Spinal cord (tissue), 10 donors: ENCODE measurements around the gene ADCK2. TPM values are rescaled to one million over a fixed set of nuclear protein-coding genes. Genes with fewer than 3 reads are reported as not detected.
"Not testable (repeated sequence)": the region's sequence is repeated elsewhere in the genome, so short reads cannot be mapped to it uniquely, and the experiment has no call there.

ENCODE experiments used
- DNase-seq, 6 donors: peaks; one replicate each; pipeline versions ENCODE4 v3.0.0 to v3.0.0-alpha.2; 2013 to 2015; ENCODE audit warnings: low spot score in 6 of 6, low read depth in 4 of 6
- H3K27ac ChIP-seq: one replicate; pipeline ENCODE4 v1.5.1; 2013; ENCODE audit warnings: low read depth, low read length, control low read depth
- H3K27me3 ChIP-seq: one replicate; pipeline ENCODE4 v1.6.1; 2013; ENCODE audit warnings: low read length; ENCODE audit not compliant: control insufficient read depth, insufficient read depth
- H3K36me3 ChIP-seq: one replicate; pipeline ENCODE4 v1.6.1; 2013; ENCODE audit warnings: low read length; ENCODE audit not compliant: control insufficient read depth, insufficient read depth
- H3K4me1 ChIP-seq: one replicate; pipeline ENCODE4 v1.6.1; 2013; ENCODE audit warnings: low read length; ENCODE audit not compliant: control insufficient read depth, insufficient read depth
- H3K4me3 ChIP-seq: one replicate; pipeline ENCODE4 v1.5.1; 2013; ENCODE audit warnings: low read depth, low read length, control low read depth
- H3K9me3 ChIP-seq: one replicate; pipeline ENCODE4 v1.6.1; 2013; ENCODE audit warnings: low read length; ENCODE audit not compliant: control insufficient read depth, insufficient read depth
- WGBS: methylation state at CpG from one replicate; pipeline ENCODE4 v1.1.5; 2013; ENCODE audit warnings: missing lambda C conversion rate; ENCODE audit not compliant: insufficient coverage; 5-methylcytosine and 5-hydroxymethylcytosine counted together
- polyA plus RNA-seq, 2 donors: library from polyadenylated mRNA; unstranded; fragments of 120-200 nt; gene quantifications; one replicate each; pipeline ENCODE4 v1.2.1, GENCODE V29; 2013; ENCODE audit not compliant: insufficient read length in 2 of 2
- total RNA-seq, 2 donors: library from RNA; depleted of rRNA in 1 of 2; stranded (reverse); fragments of 120-200 nt in 1 of 2; fragments of >200 nt in 1 of 2; gene quantifications; one replicate each; pipeline versions ENCODE4 v1.2.3 to v1.2.4, GENCODE V29; 2013 to 2014
- donor health status: healthy.

Gene ADCK2
- total and polyA plus RNA-seq, 4 donors, result 23.5 to 40.6 (median 33.8) TPM

DNA sequence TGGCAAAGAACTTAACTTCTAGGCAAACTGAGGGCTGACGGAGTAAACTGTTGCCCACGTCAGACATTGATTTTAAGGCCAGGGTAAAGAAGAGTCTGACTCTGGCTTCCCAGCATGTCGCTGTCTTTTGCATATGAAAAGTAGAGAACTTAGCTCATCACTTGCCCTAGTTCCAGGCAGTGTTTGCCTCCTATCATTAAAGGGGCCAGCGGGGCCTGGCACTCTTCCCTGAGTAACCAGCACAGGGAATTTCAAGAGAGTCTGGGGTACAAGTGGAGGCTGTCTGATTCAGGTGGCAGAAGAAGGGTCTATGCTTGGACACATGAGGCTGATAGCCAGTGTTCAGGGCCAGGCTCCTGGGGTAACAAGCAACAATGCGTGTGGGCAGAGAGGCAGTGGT is 36.9 kb upstream of the ADCK2 start:
- peak in 3 of 6 donors; percentile 46 to 64 (median 48) for DNase-seq
- peak overlapping the region; percentile 78 for H3K27ac ChIP-seq
- no peak overlapping the region for H3K4me3 ChIP-seq
- WGBS, result 38% methylated on average over 4 of the region's 5 CpGs
- H3K4me1 ChIP-seq, result peaks cover 48% of the 10 kb centered on the region
- H3K9me3 ChIP-seq, result no peaks in the 10 kb centered on the region
- H3K36me3 ChIP-seq, result peaks cover 5% of the 10 kb centered on the region
- H3K27me3 ChIP-seq, result no peaks in the 10 kb centered on the region

- peak overlapping the region; percentile 61 for H3K27ac ChIP-seq
- H3K9me3 ChIP-seq, result no peaks in the 10 kb centered on the region
- no peaks in the 10 kb centered on the region for H3K27me3 ChIP-seq
- no peak for DNase-seq
- peaks cover 5% of the 10 kb centered on the region for H3K36me3 ChIP-seq
- 66% methylated on average over 3 of the region's 3 CpGs for WGBS
- peaks cover 58% of the 10 kb centered on the region for H3K4me1 ChIP-seq
- no peak overlapping the region for H3K4me3 ChIP-seq
Measured at GRCh38 chr7:140637400-140637799, 35.3 kb upstream of the ADCK2 start.

GRCh38 chr7:140638173-140638791 is 34.5 kb upstream of the ADCK2 start:
- peaks cover 58% of the 10 kb centered on the region for H3K4me1 ChIP-seq
- no peaks in the 10 kb centered on the region for H3K9me3 ChIP-seq
- peaks cover 5% of the 10 kb centered on the region for H3K36me3 ChIP-seq
- no peak for DNase-seq
- no peak overlapping the region for H3K4me3 ChIP-seq
- 54% methylated on average over 6 of the region's 6 CpGs for WGBS
- H3K27ac ChIP-seq, result peak overlapping the region; percentile 61
- no peaks in the 10 kb centered on the region for H3K27me3 ChIP-seq

DNA sequence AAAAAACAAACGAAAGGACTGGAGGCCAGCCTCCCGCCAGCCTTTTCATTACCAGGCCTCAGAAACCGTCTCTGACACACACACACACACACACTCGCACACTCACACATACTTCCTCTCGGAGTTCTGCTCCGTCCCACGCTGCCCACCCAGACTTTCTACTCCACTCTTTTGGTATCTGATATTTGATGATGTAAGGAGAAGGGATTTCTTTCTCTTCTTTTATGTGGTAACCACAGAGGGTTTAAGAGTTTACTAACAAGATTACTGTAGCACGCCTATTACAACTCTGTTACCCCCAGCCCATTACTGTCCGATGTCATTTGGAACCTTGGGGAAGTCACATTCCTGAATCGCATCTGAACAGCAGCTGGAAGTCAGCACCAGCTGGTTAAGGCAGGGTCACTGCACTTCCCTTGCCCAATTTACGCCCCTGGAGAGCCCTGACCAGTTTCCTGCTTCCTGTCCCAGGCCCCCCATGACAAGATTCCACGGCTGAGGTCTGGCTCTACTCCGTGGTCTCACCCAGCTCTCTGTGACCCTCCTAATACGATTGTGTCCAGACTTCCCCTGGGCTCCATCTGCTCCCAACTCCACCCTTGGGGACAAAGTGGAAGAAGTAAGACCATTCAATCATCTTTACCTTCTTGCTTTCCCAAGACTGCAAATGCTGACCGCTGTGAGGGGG is 33.2 kb upstream of the ADCK2 start:
- Histone ChIP-seq H3K27ac (peak overlapping the region; percentile 91), H3K27me3 (no peaks in the 10 kb centered on the region), H3K4me3 (peak overlapping the region; percentile 83), H3K9me3 (no peaks in the 10 kb centered on the region), H3K4me1 (peaks cover 63% of the 10 kb centered on the region), H3K36me3 (no peaks in the 10 kb centered on the region)
- WGBS, result 12% methylated on average over 11 of the region's 15 CpGs
- peak in 2 of 6 donors; percentile 38 to 56 for DNase-seq

GRCh38 chr7:140640060-140640637 is 32.6 kb upstream of the ADCK2 start:
- no peaks in the 10 kb centered on the region for H3K27me3 ChIP-seq
- peak overlapping the region; percentile 83 for H3K4me3 ChIP-seq
- peak in 2 of 6 donors; percentile 76 to 77 for DNase-seq
- under 1% methylated on average over 74 of the region's 74 CpGs for WGBS
- peaks cover 61% of the 10 kb centered on the region for H3K4me1 ChIP-seq
- H3K9me3 ChIP-seq, result no peaks in the 10 kb centered on the region
- H3K36me3 ChIP-seq, result no peaks in the 10 kb centered on the region
- peak overlapping the region; percentile 91 for H3K27ac ChIP-seq

GRCh38 chr7:140640727-140641523 is 31.8 kb upstream of the ADCK2 start, which contains the start of gene DENND2A:
TSS of gene DENND2A (minus strand) at chr7:140640813. CDS start at chr7:140602397, 38,416 bp downstream.
- DNase-seq, result peak in 4 of 6 donors; percentile 74 to 94 (median 86)
- H3K4me3 ChIP-seq, result peak within 1 kb of the TSS; percentile 83
- 2% methylated on average over 71 of the region's 78 CpGs for WGBS
- no peaks in the 10 kb centered on the region for H3K9me3 ChIP-seq
- peak within 1 kb of the TSS; percentile 93 for H3K27ac ChIP-seq
- no peaks in the 10 kb centered on the region for H3K27me3 ChIP-seq
- H3K36me3 ChIP-seq, result no peaks in the 10 kb centered on the region
- H3K4me1 ChIP-seq, result peaks cover 53% of the 10 kb centered on the region

- Histone ChIP-seq H3K27ac (peak overlapping the region; percentile 93), H3K36me3 (no peaks in the 10 kb centered on the region), H3K4me3 (peak overlapping the region; percentile 77), H3K4me1 (peaks cover 47% of the 10 kb centered on the region), H3K9me3 (no peaks in the 10 kb centered on the region), H3K27me3 (no peaks in the 10 kb centered on the region)
- WGBS, result 38% methylated on average over 15 of the region's 15 CpGs
- no peak for DNase-seq
Measured at GRCh38 chr7:140641524-140642195, 31.1 kb upstream of the ADCK2 start.

GRCh38 chr7:140643416-140643815 is 29.3 kb upstream of the ADCK2 start:
- no peaks in the 10 kb centered on the region for H3K9me3 ChIP-seq
- 88% methylated on average over 3 of the region's 5 CpGs for WGBS
- no peaks in the 10 kb centered on the region for H3K36me3 ChIP-seq
- no peaks in the 10 kb centered on the region for H3K27me3 ChIP-seq
- DNase-seq, result no peak
- H3K4me1 ChIP-seq, result peaks cover 40% of the 10 kb centered on the region
- H3K4me3 ChIP-seq, result no peak overlapping the region
- no peak overlapping the region for H3K27ac ChIP-seq

- H3K27me3 ChIP-seq, H3K36me3 ChIP-seq, H3K27ac ChIP-seq, H3K4me3 ChIP-seq, DNase-seq, H3K9me3 ChIP-seq: not testable (repeated sequence)
- 72% methylated on average over 3 of the region's 13 CpGs for WGBS
- peaks cover 26% of the 10 kb centered on the region for H3K4me1 ChIP-seq
Measured at GRCh38 chr7:140644761-140645160, 28.0 kb upstream of the ADCK2 start.
